ENCODE measurements around the gene MVK.

Gene MVK

DNA sequence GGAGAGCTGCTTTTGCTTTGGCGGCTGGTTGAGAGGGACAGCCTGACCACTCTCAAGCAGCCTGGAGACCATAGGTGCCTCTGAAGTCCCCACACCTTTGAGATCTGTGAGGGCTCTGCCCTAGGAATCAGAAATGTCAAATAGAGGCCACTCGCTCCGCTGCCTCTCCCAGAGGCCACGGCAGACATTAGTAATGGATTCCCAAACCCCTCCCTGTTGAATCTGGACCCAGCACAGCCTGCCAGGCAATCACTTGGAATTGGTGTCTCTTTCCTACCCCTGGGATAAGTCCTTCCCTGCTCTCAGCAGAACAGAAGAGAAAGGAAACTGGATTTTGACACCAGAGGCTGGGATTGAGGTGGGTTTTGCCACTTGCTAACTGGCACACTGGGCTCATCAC is 25.3 kb upstream of the MVK start:
- no peak overlapping the region for H3K27ac ChIP-seq (ENCODE audit: low read depth, low read length)
- no peaks in the 10 kb centered on the region for H4K20me1 ChIP-seq (ENCODE audit: low read depth, low read length)
- H3K27me3 ChIP-seq (ENCODE audit: low read length), result no peaks in the 10 kb centered on the region
- H3K36me3 ChIP-seq (ENCODE audit: low read length), result no peaks in the 10 kb centered on the region
- TF ChIP-seq, protein P1, sequence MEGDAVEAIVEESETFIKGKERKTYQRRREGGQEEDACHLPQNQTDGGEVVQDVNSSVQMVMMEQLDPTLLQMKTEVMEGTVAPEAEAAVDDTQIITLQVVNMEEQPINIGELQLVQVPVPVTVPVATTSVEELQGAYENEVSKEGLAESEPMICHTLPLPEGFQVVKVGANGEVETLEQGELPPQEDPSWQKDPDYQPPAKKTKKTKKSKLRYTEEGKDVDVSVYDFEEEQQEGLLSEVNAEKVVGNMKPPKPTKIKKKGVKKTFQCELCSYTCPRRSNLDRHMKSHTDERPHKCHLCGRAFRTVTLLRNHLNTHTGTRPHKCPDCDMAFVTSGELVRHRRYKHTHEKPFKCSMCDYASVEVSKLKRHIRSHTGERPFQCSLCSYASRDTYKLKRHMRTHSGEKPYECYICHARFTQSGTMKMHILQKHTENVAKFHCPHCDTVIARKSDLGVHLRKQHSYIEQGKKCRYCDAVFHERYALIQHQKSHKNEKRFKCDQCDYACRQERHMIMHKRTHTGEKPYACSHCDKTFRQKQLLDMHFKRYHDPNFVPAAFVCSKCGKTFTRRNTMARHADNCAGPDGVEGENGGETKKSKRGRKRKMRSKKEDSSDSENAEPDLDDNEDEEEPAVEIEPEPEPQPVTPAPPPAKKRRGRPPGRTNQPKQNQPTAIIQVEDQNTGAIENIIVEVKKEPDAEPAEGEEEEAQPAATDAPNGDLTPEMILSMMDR (IDR thresholded peaks at IDR 0.05; ENCODE audit: insufficient read depth, low read length, poor library complexity, severe bottlenecking), result no peak
- TF ChIP-seq EZH2phosphoT487 (conservative IDR thresholded peaks at IDR 0.05; ENCODE audit: low read length), result no peak
- H3K4me2 ChIP-seq (ENCODE audit: low read depth, low read length, poor library complexity, severe bottlenecking), result no peak overlapping the region
- no peaks in the 10 kb centered on the region for H3K79me2 ChIP-seq (ENCODE audit: insufficient read depth, low read length)
- H3K4me3 ChIP-seq (ENCODE audit: insufficient read depth, low read length, poor library complexity, severe bottlenecking), result no peak overlapping the region
- no peak overlapping the region for H2AFZ ChIP-seq (ENCODE audit: low read depth, low read length, severe bottlenecking)
- no peak overlapping the region for H3K9ac ChIP-seq (ENCODE audit: low read length)
- H3F3A ChIP-seq (ENCODE audit: insufficient read depth), result no peaks in the 10 kb centered on the region
- H3K9me3 ChIP-seq (ENCODE audit: insufficient read depth, low read length), result no peaks in the 10 kb centered on the region
- no peaks in the 10 kb centered on the region for H3K9me2 ChIP-seq (replicated peaks; ENCODE audit: insufficient read depth, low read length)

- Histone ChIP-seq H3K4me3 (ENCODE audit: insufficient read depth, low read length, poor library complexity, severe bottlenecking) (no peak overlapping the region), H3K36me3 (ENCODE audit: low read length) (no peaks in the 10 kb centered on the region), H2AFZ (ENCODE audit: low read depth, low read length, severe bottlenecking) (no peak overlapping the region), H3K79me2 (ENCODE audit: insufficient read depth, low read length) (no peaks in the 10 kb centered on the region), H3F3A (ENCODE audit: insufficient read depth) (no peaks in the 10 kb centered on the region), H3K9me2 (replicated peaks; ENCODE audit: insufficient read depth, low read length) (no peaks in the 10 kb centered on the region), H3K9me3 (ENCODE audit: insufficient read depth, low read length) (no peaks in the 10 kb centered on the region), H3K9ac (ENCODE audit: low read length) (no peak overlapping the region), H4K20me1 (ENCODE audit: low read depth, low read length) (no peaks in the 10 kb centered on the region), H3K27me3 (ENCODE audit: low read length) (no peaks in the 10 kb centered on the region), H3K27ac (ENCODE audit: low read depth, low read length) (no peak overlapping the region), H3K4me2 (ENCODE audit: low read depth, low read length, poor library complexity, severe bottlenecking) (no peak overlapping the region)
- no peak for TF ChIP-seq EZH2phosphoT487 (conservative IDR thresholded peaks at IDR 0.05; ENCODE audit: low read length)
- TF ChIP-seq, protein P1 (IDR thresholded peaks at IDR 0.05; ENCODE audit: insufficient read depth, low read length, poor library complexity, severe bottlenecking), result no peak
Observed at GRCh38 chr12:109549613-109550270, 23.9 kb upstream of the MVK start.

GRCh38 chr12:109550281-109550680 is 23.3 kb upstream of the MVK start:
- Histone ChIP-seq H2AFZ (ENCODE audit: low read depth, low read length, severe bottlenecking) (no peak overlapping the region), H3K4me2 (ENCODE audit: low read depth, low read length, poor library complexity, severe bottlenecking) (no peak overlapping the region), H3K36me3 (ENCODE audit: low read length) (no peaks in the 10 kb centered on the region), H3K27ac (ENCODE audit: low read depth, low read length) (no peak overlapping the region), H3K9me3 (ENCODE audit: insufficient read depth, low read length) (no peaks in the 10 kb centered on the region), H3K79me2 (ENCODE audit: insufficient read depth, low read length) (no peaks in the 10 kb centered on the region), H3K27me3 (ENCODE audit: low read length) (no peaks in the 10 kb centered on the region), H3F3A (ENCODE audit: insufficient read depth) (no peaks in the 10 kb centered on the region), H4K20me1 (ENCODE audit: low read depth, low read length) (no peaks in the 10 kb centered on the region), H3K9ac (ENCODE audit: low read length) (no peak overlapping the region), H3K9me2 (replicated peaks; ENCODE audit: insufficient read depth, low read length) (no peaks in the 10 kb centered on the region), H3K4me3 (ENCODE audit: insufficient read depth, low read length, poor library complexity, severe bottlenecking) (no peak overlapping the region)
- TF ChIP-seq, protein P1 (IDR thresholded peaks at IDR 0.05; ENCODE audit: insufficient read depth, low read length, poor library complexity, severe bottlenecking), result no peak
- TF ChIP-seq EZH2phosphoT487 (conservative IDR thresholded peaks at IDR 0.05; ENCODE audit: low read length), result no peak
